Activated CD4-positive, alpha-beta T cell treated with anti-CD3 and anti-CD28 coated beads for 1 hour (primary cell): ENCODE measurements around the gene GASK1A.

ENCODE experiments used
- DNase-seq: peaks from one replicate; pipeline ENCODE4 v3.0.0-alpha.2; 2020

The GASK1A gene

GRCh38 chr3:43073116-43073835 lies 94.2 kb downstream of the GASK1A start:
- no peak for DNase-seq

GRCh38 chr3:43073836-43074220 lies 94.7 kb downstream of the GASK1A start:
- DNase-seq = no peak

- DNase-seq = no peak
Observed at GRCh38 chr3:43074482-43074881, 95.4 kb downstream of the GASK1A start.

GRCh38 chr3:43074901-43075689 lies 96.0 kb downstream of the GASK1A start:
- no peak for DNase-seq

- no peak for DNase-seq
Observed at GRCh38 chr3:43075904-43076661, 97.0 kb downstream of the GASK1A start.

GRCh38 chr3:43076857-43077256 lies 97.7 kb downstream of the GASK1A start:
- DNase-seq = no peak

GRCh38 chr3:43077261-43077660 lies 98.2 kb downstream of the GASK1A start:
- no peak for DNase-seq

GRCh38 chr3:43077707-43078106 lies 98.6 kb downstream of the GASK1A start:
- DNase-seq = no peak

- DNase-seq = no peak
Observed at GRCh38 chr3:43079536-43080332, 100.6 kb downstream of the GASK1A start.

- DNase-seq = no peak
Observed at GRCh38 chr3:43080726-43081568, 101.8 kb downstream of the GASK1A start.

GRCh38 chr3:43081796-43082195 lies 102.7 kb downstream of the GASK1A start:
- DNase-seq = no peak

- no peak for DNase-seq
Observed at GRCh38 chr3:43082457-43082856, 103.3 kb downstream of the GASK1A start.

GRCh38 chr3:43086460-43087165 lies 107.5 kb downstream of the GASK1A start:
- DNase-seq = no peak

GRCh38 chr3:43087249-43087776 lies 108.2 kb downstream of the GASK1A start:
- no peak for DNase-seq

- DNase-seq = no peak
Observed at GRCh38 chr3:43089081-43089480, 110.0 kb downstream of the GASK1A start.

GRCh38 chr3:43090238-43090637 lies 111.1 kb downstream of the GASK1A start:
- no peak for DNase-seq

- no peak for DNase-seq
Observed at GRCh38 chr3:43091481-43091880, 112.4 kb downstream of the GASK1A start.

GRCh38 chr3:43093006-43093405 lies 113.9 kb downstream of the GASK1A start:
- DNase-seq = no peak

GRCh38 chr3:43093974-43094373 lies 114.9 kb downstream of the GASK1A start:
- no peak for DNase-seq

GRCh38 chr3:43094381-43094780 lies 115.3 kb downstream of the GASK1A start:
- DNase-seq = no peak

- DNase-seq = no peak
Observed at GRCh38 chr3:43094851-43095250, 115.7 kb downstream of the GASK1A start.
